T1000 (cell line): ENCODE data around the gene PRPF40A.

Source experiments
- DNase-seq: peaks from one replicate; lab custom pipeline; 2025; ENCODE audit warnings: mixed read lengths; lab: John Stamatoyannopoulos, UW

The PRPF40A gene

DNA sequence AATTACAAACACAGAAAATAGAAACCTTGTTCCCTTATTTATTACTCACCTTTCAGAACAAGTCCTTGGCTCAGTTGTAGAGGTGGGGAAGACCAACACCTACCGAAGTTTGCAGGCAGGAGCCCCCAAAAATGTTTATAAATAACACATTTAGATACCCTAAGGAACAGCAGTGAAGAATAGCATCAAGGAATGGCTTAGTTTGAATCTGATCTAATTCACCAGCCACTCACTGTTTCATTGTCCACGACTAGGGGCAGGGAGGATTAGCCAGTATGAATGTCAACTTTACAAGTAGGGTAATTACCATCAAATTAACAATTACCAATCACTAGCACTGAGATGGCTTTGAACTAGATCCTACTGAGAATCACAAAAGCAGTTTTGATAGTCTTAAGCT lies 65.4 kb downstream of the PRPF40A start:
- DNase-seq, result no peak

- no peak for DNase-seq
Observed at GRCh38 chr2:152650768-152651371, 66.4 kb downstream of the PRPF40A start.

- no peak for DNase-seq
Observed at GRCh38 chr2:152649997-152650396, 67.3 kb downstream of the PRPF40A start.

GRCh38 chr2:152648336-152648735 lies 68.9 kb downstream of the PRPF40A start:
- no peak for DNase-seq

DNA sequence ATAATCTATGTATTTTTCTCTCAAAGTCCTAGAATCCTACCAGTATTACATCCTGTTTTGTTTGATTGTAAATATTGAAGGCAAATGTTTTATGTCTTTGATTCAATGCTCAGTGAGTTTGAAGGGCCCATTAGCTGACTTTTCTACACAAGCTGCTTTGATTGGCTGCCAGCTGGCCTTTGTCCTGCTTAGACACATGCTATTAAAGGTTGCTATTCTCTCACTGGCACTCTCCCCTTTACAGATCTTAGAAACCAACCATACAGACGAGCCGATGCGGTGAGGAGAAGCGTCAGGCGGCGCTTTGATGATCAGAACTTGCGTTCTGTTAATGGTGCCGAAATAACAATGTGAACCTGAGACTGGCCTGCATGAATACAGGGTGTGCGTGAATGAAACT lies 69.7 kb downstream of the PRPF40A start:
- no peak for DNase-seq

- DNase-seq, result peak; percentile 18
Observed at GRCh38 chr2:152646775-152647174, 70.5 kb downstream of the PRPF40A start.

GRCh38 chr2:152646264-152646663 lies 71.0 kb downstream of the PRPF40A start:
- DNase-seq, result no peak

GRCh38 chr2:152644189-152644873 lies 72.9 kb downstream of the PRPF40A start:
- DNase-seq, result no peak

- DNase-seq, result no peak
Observed at GRCh38 chr2:152638590-152638989, 78.7 kb downstream of the PRPF40A start.

- DNase-seq, result no peak
Observed at GRCh38 chr2:152638056-152638455, 79.2 kb downstream of the PRPF40A start.

- DNase-seq, result no peak
Observed at GRCh38 chr2:152637251-152637650, 80.0 kb downstream of the PRPF40A start.

DNA sequence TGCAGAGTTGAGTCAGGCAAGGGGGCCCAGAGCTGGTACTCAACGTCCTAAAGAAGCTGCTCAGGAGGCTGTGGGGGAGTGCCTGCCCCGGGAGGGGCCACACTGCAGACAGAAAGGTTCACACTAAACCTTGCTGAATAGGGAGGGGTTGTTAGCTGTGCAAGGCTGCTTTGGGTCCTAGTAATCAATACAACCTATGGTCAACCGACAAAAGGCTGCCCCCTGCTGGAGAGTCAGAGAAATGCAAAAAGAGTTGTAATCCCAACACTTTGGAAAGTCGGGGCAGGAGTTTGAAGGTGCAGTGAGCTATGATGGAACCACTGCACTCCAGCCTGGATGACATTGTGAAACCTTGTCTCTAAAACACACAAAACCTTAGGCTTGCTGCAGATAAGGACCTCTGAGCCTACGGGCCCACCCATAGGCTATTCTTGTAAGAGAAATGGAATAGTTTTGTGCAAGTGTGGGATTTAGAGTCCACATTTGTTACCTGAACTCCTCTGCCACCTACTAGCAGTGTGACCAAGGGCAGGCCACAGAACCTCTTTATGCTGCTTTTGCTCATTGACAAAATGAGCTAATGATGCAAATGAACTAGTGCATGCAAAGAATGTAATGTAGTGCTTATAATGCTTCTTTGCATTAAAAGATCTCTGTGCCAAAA lies 81.5 kb downstream of the PRPF40A start:
- DNase-seq, result peak; percentile 39

GRCh38 chr2:152632736-152633135 lies 84.5 kb downstream of the PRPF40A start:
- DNase-seq, result no peak

- DNase-seq, result no peak
Observed at GRCh38 chr2:152630466-152630865, 86.8 kb downstream of the PRPF40A start.

- no peak for DNase-seq
Observed at GRCh38 chr2:152629202-152629601, 88.1 kb downstream of the PRPF40A start.

- DNase-seq, result no peak
Observed at GRCh38 chr2:152627351-152627957, 89.8 kb downstream of the PRPF40A start.

GRCh38 chr2:152626911-152627339 lies 90.3 kb downstream of the PRPF40A start:
- DNase-seq, result no peak

GRCh38 chr2:152624805-152625204 lies 92.5 kb downstream of the PRPF40A start:
- no peak for DNase-seq

- DNase-seq, result no peak
Observed at GRCh38 chr2:152623775-152624174, 93.5 kb downstream of the PRPF40A start.

DNA sequence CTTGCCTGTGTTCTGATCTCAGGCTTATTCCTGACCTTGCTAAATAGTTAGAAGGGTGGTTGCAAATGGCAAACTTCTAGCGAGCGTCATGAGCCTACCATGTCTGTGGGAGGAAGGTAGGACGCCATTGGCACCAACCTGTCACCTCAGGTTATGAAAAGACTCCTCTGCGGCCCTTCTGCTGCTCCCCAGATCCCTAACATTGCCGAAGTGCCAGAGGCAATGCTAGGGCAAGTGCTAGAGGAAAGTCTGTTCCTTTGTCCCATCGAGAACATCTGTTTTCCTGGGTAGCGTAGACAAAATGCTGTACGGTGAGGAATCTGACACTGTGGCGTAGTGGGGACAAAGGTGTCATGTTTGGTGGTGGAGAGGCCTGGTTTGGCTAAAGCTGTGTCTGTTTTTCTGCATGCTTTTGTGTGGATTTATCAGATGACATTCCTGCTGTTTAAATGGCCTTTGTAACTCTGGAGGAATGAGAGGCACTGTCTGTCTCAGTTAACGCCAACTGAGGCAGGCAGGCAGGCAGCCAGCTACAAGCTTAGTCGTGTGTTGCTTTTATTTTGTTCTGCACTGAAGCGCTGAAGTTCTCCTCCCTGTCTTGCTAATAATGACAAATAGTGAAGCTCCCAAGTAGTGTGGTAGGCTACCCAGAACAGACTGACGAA lies 94.1 kb downstream of the PRPF40A start:
- DNase-seq, result no peak

GRCh38 chr2:152622219-152622618 lies 95.0 kb downstream of the PRPF40A start:
- DNase-seq, result no peak

GRCh38 chr2:152620985-152621384 lies 96.3 kb downstream of the PRPF40A start:
- DNase-seq, result no peak
